NCI-H345 treated with DMSO at 0.1 percent for 48 hours (cell line): ENCODE measurements around the gene LARP4B.

Experiments
- DNase-seq: peaks from one replicate; lab custom pipeline; 2025; ENCODE audit not compliant: unreplicated experiment; lab: John Stamatoyannopoulos, UW

The LARP4B gene

DNA sequence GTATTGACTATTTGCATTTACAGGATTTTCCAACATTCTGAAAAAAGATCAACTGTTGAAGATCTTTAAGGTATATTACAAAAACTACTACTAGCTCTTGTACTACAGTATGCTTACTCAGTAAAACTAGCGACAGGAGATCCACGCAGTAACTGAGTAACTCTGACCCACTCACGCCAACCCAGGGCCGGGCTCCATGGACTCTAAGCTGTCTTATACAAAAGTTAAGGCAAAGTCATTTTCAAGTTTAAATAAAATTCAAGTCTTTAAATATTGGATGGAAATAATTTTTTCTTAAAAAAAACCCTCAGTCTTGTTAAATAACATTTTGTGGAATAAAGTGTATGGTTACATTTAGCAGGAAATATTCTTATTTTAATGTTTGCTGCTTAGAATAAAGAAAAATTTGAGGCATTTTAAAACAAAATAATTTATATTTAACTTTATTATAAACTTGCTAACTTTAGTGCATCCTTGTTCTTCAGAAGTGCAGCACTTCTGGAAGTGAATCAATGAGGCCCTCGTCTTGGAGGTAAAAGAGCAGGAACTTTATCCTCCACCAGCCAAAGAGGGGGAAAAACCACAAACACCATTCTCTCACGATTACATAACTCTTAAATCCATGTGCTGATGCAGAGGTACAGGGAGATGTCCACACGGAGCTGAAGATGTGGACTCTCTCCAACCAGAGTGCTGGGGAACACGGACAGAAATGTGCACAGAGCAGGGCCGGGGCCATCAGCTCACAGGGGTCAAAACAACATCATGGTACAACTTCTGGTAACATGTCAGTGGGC lies 119.9 kb downstream of the LARP4B start:
- DNase-seq: no peak

DNA sequence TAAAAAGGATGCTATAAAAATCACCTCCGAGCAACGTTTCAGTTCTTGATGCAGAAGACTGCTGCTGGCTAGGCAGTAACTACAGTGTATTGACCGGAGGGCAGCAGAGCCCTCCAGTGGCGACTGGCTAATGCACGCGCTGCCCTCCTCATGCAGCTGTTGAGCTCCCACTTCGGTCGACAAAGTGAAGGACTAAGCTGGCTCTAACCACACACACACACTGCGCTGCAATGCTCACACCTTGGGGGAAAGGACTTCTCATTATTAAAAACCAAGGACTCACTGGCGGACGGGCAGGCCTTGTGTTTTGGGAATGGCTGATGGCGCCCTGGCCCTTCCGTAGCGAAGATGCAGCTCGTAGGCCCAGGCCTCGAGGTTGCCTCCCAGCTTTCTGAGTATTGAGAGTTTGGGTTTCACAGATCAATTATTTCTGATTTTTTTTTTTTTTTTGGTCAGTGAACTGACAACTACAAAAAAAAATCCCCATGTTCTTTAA lies 121.1 kb downstream of the LARP4B start:
- DNase-seq: peak; percentile 1

DNA sequence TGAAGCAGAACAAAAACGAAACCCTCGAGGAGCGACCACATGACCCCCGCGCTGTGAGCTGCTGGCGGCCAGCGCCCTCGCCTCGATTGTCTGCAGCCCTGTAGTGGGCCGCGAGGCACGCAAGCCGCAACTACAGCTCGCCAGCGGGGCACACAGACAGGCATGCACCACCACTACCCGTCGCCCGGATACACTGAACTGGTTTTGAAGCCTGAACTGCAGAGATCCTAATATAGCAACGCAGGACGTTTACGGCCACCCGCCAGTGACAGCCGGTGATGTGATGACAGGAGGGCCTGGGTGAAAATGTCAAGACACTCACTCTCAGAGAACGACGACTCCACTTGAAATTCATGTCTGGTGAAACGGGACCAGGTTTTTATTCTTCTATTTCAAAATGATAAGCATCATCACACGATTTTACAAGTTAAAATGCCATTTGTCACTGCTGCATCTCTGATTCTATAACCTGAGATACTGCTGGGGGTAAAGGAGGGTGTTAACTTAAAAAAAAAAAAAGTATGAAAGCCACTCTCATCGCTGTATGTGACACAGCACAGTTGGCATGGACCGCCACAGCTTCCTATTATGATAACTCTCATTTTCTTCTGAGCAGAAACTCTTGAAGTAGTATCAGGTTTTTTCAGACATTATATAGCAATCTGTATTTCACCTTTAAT lies 121.7 kb downstream of the LARP4B start:
- DNase-seq: no peak

DNA sequence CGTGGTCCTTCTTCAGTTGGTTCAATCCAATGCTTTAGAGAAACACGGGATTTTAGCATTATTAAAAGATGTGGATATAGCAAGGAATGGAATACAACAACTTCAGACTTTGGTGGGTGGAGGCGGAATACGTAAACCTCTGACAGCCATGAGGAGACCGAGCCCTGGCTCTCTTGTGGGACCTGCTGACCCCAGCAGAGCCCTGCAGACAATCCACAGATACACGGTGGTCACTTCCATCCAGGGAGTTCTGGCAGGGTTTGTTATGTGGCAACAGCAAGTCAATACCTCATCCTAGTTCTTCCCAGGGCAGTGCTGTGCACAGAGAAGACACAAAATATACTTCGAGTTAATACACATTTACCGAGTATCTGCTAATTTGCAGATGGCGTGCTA lies 123.5 kb downstream of the LARP4B start:
- no peak for DNase-seq

DNA sequence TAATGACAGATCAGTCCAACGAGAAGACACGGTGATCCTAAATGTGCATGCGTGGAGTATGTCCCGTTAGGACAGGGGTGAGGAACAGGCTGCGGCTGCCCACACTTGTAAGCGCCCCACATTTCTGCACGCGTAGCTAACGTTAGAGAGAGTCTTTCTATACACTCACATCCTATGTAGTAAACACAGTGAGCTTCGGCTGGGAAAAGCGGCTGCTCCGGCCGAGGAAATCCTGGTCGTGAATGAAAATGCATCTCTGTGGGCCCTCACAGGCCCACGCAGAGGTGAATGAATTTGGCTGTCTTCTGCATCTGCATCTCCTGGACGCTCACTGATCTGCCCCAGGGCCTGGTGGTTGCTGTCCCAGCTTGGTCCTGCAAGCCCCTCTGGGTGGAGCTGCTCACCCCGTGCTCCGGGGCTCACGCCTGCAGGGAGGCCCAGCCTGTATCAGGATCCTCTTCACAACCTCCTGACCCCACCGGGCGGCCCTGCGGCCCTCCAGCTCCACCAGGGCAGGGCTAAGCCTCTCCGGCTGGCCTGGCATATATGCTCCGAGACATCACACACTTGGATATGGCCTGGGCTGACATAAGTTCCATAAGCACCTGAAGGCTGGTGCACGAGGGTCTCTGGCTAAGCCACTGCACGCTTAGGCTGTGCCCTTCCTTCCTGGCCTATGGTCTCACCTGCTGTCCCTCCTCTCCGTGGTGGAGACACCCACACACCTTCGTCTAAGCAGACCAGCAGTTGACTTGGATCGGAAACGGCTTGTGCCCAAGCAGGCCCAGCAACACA lies 124.1 kb downstream of the LARP4B start:
- DNase-seq: no peak

DNA sequence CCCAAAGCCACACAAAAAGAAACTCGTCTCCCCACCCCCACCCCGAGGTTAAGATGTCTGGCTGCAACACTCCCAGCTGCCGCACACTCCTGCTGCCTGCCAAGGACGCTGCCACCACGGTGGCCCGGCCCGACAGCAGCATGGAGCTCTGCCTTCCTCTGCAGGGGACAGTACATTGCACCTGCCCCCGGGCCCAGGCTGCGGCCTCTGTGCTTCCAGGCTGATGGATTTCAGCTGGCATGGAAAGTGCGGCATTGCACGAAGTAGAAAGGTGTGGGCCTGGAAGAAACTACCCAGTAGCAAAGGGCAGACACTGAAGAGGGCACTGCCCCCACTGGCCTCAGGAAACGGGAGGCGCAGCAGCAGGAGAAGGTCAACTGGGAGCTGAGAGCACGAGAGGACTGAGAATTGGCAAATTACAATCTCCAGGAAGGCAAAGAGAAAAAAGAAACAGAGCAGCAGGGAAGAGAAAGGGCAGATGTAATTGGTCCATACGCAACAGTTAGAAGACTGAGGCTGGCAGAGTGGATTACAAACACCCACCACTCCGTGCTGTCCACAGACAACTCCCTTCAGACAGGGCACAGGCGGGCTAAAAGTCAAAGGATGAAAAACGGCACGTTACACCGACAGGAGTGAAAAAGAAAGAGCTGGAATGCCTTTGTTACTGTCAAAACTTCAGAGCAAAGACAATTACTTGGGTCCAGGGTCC lies 124.9 kb downstream of the LARP4B start:
- no peak for DNase-seq

DNA sequence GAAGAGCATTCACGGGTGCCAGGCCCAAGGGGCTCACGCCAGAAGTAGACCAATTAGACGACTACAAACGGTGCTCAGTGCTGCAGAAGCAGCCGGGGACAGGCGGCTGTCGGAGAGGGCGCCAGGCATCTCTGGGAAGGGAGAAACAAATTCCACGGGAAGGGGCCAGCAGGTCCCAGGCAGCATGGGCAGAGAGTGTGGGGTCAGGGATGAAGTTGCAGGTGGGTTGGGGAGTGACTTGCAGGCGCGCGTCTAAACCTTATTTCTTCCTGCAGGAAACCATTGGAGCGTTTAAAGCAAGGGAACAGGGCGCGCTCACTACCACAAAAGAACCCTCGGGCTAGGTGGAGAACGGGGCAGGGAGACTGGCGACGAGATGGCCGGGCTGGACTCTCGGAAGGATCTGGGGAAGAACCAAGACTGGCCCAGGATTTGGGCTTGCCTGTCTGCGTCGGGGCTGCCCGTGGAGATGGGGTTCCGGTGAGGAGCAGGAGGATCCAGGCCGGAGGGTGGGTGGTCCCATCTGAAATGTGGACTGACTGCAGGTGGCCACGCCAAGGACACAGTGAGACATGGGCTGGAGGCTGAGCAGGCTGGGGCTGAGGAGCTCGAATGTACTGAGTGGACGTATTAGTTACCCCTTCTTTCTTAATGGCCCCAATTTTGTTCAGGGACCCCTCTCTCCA lies 125.7 kb downstream of the LARP4B start:
- no peak for DNase-seq

DNA sequence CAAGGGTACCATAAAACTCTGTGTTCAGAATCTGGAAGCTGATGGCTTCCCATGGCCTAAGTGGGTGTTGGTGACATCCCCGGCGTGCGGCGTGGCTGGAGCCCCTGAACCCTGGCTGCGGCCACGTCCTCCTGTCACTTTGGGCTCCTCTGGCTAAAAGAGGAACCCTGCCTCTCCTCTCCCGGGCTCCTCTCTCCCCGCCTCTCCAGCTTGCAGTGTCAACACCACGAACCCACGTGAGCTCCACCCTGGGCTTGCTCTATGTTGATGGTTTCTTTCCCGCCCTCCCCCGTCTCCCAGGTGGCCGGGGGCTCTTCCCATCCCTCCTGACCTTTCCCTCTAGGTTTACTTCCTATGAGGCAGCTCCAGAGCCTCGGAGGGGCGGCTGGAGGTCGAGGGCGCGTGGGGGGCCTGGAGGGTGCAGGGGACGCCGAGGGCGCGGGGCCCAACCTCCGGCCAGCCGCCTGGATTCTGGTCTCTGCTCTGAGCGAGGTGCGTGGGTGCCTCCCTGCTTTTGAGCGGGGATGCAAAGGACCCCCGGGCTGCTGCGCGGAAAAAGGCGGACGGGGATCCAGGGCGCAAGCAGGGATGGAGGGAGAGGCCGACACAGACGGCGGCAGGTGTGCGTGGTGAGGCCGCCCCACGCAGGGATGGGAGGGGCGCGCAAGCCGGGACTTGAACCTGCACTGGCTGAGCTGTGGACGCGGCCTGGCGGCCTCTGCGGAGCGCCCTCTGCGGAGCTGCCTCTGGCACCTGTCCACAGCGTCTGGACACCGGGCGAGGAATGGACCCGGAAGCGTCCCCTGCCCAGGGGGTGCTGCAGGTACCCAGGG lies 126.5 kb downstream of the LARP4B start:
- no peak for DNase-seq

DNA sequence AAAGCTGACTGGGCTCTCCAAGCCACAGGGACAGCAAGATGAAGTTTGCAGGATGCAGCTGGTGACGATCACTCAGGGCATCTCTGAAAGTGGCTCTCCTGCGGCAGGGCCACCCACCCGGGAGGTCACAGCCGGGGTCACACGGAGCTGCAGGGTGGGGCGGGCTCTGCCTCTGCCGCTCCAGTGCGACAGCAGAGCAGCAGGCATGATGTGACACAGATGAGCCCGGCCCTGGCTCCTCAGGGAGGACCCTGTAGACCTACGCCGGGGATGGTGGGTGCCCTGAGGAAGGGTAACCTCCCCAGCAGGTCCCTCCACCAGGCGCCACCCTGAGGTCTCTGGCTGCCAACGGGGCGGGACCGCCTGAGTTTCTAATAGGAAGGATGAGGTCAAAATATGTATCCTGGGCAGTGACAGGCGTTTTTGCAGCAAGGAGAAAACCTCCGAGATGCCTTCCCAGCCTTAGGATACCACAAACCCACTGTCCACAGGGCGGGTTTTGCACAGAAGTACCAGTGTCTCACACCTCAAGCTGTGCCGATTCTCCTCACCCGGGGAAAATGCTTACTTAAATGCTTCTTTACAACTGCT lies 127.2 kb downstream of the LARP4B start:
- no peak for DNase-seq

DNA sequence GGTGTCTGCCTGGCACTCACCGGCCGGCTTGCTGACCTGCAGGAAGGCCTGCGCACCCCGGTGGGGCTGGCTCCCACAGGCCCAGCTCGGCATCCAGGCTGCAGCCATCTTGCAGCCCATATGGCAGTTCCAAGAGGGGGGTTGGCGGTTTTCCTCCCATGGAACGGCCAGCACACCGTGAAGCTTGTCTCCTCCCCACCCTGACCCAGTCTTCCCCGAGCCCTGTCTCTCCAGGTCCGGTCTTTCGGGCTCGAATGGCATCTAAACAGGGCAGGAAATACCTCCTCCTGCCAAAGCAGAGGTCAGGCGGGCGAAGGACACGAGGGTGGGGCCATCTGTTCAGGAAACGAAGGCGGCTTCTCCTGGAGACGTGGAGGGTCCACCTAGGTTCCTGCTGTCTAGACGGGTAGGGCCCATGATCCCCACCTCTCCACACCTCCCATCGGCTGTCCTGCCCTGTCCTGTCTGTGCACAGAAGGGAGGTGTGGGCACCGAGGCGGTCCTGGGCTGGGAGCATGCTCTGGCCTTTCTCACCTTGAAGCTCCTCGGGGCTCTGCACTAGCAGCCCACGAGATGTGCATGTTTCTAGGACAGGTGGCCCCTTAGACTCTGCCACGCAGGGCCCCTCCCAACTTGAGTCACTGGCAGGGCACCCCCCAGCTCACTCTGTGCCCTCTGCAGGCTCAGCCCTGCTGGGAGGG lies 128.3 kb downstream of the LARP4B start:
- no peak for DNase-seq

DNA sequence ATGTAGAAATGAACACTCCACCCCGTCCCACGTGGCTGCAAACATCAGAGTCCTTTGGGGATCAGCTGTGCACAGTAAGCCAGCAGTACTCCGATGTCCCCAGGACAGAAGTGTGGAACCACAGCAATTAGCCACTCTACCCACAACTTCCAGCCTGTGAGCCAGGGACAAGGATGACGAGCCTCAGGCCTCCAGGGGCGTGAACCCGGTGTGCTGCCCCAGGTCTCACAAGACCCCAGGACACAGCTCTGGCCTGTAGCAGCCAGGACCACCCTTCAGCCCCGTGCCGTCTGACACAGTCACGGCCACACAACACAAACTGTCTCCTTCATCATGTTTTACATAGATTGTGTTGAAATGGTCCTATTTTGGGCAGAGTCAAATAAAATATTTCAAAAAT lies 129.0 kb downstream of the LARP4B start:
- no peak for DNase-seq

DNA sequence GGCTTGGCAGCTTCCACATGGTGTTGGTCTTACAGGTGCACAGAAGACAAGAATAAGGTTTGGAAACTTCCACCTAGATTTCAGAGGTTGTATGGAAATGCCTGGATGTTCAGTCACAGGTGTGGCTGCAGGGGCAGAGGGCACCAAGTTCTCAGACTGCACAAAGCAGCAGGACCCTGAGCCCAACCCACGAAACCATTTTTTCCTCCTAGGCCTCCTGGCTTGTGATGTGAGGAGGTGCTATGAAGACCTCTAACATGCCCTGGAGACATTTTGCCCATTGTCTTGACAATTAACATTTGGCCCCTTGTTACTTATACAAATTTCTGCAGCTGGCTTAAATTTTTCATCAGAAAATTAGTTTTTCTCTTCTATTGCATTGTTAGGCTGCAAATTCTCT lies 134.3 kb downstream of the LARP4B start:
- no peak for DNase-seq

DNA sequence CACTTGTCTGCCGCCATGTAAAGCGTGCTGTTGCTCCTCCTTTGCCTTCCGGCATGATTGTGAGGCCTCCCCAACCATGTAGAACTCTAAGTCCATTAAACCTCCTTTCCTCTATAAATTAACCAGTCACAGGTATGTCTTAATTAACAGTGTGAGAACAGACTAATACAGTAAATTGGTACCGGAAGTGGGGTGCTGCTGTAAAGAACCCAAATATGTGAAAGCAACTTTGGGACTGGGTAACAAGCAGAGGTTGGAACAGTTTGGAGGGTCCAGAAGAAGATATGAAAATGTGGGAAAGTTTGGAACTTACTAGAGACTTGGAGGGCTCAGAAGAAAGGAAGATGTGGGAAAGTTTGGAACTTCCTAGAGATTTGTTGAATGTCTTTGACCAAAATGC lies 135.3 kb downstream of the LARP4B start:
- DNase-seq: no peak

DNA sequence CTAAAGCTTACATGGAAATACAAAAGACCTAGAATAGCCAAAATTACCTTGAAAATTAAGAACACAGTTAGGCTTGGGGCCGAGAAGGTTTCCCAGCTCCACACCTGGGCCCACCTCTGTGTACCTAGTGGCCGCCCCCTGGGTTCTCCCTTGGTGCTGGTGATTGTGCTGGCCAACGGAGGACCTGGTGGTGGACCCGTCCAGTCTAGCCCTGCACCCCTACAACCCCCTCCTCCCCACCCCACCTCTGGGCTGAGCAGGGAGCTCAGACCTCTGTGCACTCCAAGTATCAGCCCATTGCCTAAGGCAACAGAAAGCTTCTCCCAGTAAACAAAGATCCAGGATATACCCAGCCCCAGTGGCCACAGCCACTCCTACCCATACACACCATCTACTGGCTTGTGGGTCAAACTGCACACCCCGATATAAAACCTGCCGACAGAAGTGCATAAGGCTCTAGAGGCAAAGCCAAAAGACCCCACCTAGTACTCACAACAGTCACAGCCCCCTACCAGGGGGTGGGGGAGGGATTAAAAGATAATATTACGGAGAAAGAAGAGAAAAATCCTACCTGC lies 137.0 kb downstream of the LARP4B start:
- DNase-seq: no peak

DNA sequence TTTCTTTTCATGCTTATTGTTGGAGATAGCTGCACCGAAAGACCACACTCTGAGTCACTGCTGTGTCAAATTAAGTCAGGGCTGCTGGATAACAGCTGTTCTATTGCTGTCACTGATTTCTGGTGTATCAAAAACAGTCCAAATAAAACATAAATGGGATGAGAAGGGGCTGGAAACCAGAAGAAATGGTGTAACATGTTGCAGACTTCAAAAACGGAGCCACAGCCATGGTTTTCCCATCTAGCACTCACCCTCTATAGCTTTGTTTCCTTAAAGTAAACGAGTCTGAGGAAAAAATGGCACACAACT lies 138.8 kb downstream of the LARP4B start:
- no peak for DNase-seq

DNA sequence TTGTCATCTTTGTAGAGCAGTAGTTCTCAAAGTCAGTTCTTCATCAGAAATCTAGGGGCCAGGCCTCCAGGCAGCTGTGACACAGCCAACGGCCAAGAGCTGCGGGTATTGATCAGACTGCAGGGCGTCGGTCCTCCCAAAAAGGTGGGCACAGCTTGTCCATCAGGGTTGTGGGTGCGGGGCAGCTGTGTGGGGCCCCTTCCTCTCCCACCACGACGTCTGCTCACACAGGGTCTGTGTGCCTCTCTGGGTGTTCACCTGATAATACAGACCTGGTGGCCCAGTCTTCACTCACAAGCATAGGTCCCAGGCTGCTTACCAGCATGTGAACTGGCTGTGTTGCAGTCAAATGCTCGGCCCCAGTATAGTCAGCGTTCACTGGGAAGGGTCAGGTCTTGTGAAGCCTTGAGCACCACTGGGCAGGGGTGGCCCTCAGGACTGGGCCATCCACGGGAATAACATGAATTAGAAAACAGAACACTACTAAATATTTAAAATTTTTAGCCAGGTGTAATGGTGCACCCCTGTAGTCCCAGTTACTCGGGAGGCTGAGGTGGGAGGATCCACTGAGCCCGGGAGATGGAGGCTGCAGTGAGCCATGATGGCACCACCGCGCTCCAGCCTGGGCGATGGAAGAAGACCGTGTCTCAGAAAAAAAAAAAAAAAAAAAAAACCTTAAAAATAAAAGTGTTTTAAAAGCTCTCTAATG lies 139.3 kb downstream of the LARP4B start:
- no peak for DNase-seq

DNA sequence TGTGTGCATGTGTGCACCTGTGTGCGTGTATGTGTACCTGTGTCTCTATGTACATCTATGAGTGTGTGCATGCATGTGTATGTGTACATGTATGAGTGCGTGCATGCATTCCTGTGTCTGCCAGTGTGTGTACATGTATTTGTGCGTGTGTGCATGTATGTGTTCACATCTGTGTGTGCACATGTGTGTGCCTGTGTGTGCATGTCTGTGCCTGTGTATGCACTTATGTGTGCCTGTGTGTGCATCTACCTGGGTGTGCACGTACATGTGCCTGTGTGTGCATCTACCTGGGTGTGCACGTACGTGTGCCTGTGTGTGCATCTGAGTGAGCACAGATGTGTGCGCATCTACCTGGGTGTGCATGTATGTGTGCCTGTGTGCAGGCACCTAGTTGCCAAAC lies 139.9 kb downstream of the LARP4B start:
- DNase-seq: no peak
